Measurements from ENCODE around the gene ELL2.
"Not testable (repeated sequence)": the region's sequence is repeated elsewhere in the genome, so short reads cannot be mapped to it uniquely, and the experiment has no call there.

ELL2 gene

GRCh38 chr5:95856501-95856981 is 105.1 kb downstream of the ELL2 start:
- DNase-seq = no peak

- no peak for DNase-seq
Observed at GRCh38 chr5:95853490-95853889, 108.2 kb downstream of the ELL2 start.

- DNase-seq = no peak
Observed at GRCh38 chr5:95852567-95852966, 109.1 kb downstream of the ELL2 start.

GRCh38 chr5:95851141-95851540 is 110.5 kb downstream of the ELL2 start:
- not testable (repeated sequence) for DNase-seq

- peak; percentile 82 for DNase-seq
Observed at GRCh38 chr5:95850391-95850894, 111.2 kb downstream of the ELL2 start.

GRCh38 chr5:95848701-95849100 is 113.0 kb downstream of the ELL2 start:
- no peak for DNase-seq

GRCh38 chr5:95847261-95847592 is 114.4 kb downstream of the ELL2 start:
- no peak for DNase-seq

GRCh38 chr5:95846554-95847260 is 114.9 kb downstream of the ELL2 start:
- peak; percentile 86 for DNase-seq

GRCh38 chr5:95845391-95845790 is 116.3 kb downstream of the ELL2 start:
- DNase-seq = no peak

- DNase-seq = peak; percentile 42
Observed at GRCh38 chr5:95843733-95844223, 117.9 kb downstream of the ELL2 start.

GRCh38 chr5:95842854-95843544 is 118.7 kb downstream of the ELL2 start:
- no peak for DNase-seq

GRCh38 chr5:95841914-95842812 is 119.5 kb downstream of the ELL2 start:
- DNase-seq = no peak

- DNase-seq = no peak
Observed at GRCh38 chr5:95840956-95841705, 120.5 kb downstream of the ELL2 start.

GRCh38 chr5:95839658-95840057 is 122.0 kb downstream of the ELL2 start:
- DNase-seq = no peak

GRCh38 chr5:95838556-95838955 is 123.1 kb downstream of the ELL2 start:
- DNase-seq = no peak

- no peak for DNase-seq
Observed at GRCh38 chr5:95838001-95838520, 123.6 kb downstream of the ELL2 start.

- DNase-seq = no peak
Observed at GRCh38 chr5:95837492-95837891, 124.2 kb downstream of the ELL2 start.

- DNase-seq = not testable (repeated sequence)
Observed at GRCh38 chr5:95836971-95837370, 124.7 kb downstream of the ELL2 start.

GRCh38 chr5:95836544-95836943 is 125.1 kb downstream of the ELL2 start:
- DNase-seq = no peak

GRCh38 chr5:95835682-95836385 is 125.8 kb downstream of the ELL2 start:
- DNase-seq = no peak

All from NCI-H69 (cell line).